Endometrial microvascular endothelial cells (primary cell): ENCODE results near the gene DESI2. TPM values are rescaled to one million over a fixed set of nuclear protein-coding genes. Genes with fewer than 3 reads are reported as not detected.

Experiments
- in situ Hi-C: cut with HindIII; loops from 2 replicates; pipeline ENCODE4 v1.10.0; 2017; ENCODE audit warnings: low sequenced_read_pairs, low pct_unique_long_range_greater_than_20kb; ENCODE audit errors: inconsistent ontology term
- total RNA-seq: library from RNA; depleted of rRNA; stranded (reverse); fragments of >200 nt; gene quantifications from one replicate; pipeline ENCODE4 v1.2.3, GENCODE V29; 2015; ENCODE audit errors: inconsistent ontology term

The DESI2 gene
- total RNA-seq = 53.9 TPM

GRCh38 chr1:244652623-244653438 lies at the start of gene DESI2:
Gene DESI2 (plus strand): TSS chr1:244653126. CDS start chr1:244653314, 188 bp downstream.
- in situ Hi-C loops = no loop called here

- in situ Hi-C loops = no loop called here
Measured at GRCh38 chr1:244603498-244603897, 49.4 kb upstream of the DESI2 start.

- in situ Hi-C loops = no loop called here
Measured at GRCh38 chr1:244605835-244606370, 47.0 kb upstream of the DESI2 start.

- in situ Hi-C loops = no loop called here
Measured at GRCh38 chr1:244614113-244614836, 38.7 kb upstream of the DESI2 start.

- in situ Hi-C loops = no loop called here
Measured at GRCh38 chr1:244614879-244615278, 38.0 kb upstream of the DESI2 start.

GRCh38 chr1:244615301-244615700 lies 37.6 kb upstream of the DESI2 start:
- in situ Hi-C loops = no loop called here

- in situ Hi-C loops = no loop called here
Measured at GRCh38 chr1:244626709-244627108, 26.2 kb upstream of the DESI2 start.

- in situ Hi-C loops = no loop called here
Measured at GRCh38 chr1:244628789-244629188, 24.1 kb upstream of the DESI2 start.

GRCh38 chr1:244633140-244633539 lies 19.8 kb upstream of the DESI2 start:
- in situ Hi-C loops = no loop called here

GRCh38 chr1:244634546-244634945 lies 18.4 kb upstream of the DESI2 start:
- in situ Hi-C loops = no loop called here

- in situ Hi-C loops = no loop called here
Measured at GRCh38 chr1:244636488-244637259, 16.3 kb upstream of the DESI2 start.

- in situ Hi-C loops = no loop called here
Measured at GRCh38 chr1:244639561-244639960, 13.4 kb upstream of the DESI2 start.

GRCh38 chr1:244640917-244641316 lies 12.0 kb upstream of the DESI2 start:
- in situ Hi-C loops = no loop called here

GRCh38 chr1:244642526-244642925 lies 10.4 kb upstream of the DESI2 start:
- in situ Hi-C loops = no loop called here

- in situ Hi-C loops = no loop called here
Measured at GRCh38 chr1:244642988-244643387, 9.9 kb upstream of the DESI2 start.

GRCh38 chr1:244645414-244645813 lies 7.5 kb upstream of the DESI2 start:
- in situ Hi-C loops = no loop called here

- in situ Hi-C loops = no loop called here
Measured at GRCh38 chr1:244645890-244646289, 7.0 kb upstream of the DESI2 start.

GRCh38 chr1:244647819-244648218 lies 5.1 kb upstream of the DESI2 start:
- in situ Hi-C loops = no loop called here

- in situ Hi-C loops = no loop called here
Measured at GRCh38 chr1:244651956-244652622, 837 bp upstream of the DESI2 start.
